IMR-90 (cell line): ENCODE measurements around the gene PXMP2. TPM values are rescaled to one million over a fixed set of nuclear protein-coding genes. Genes with fewer than 3 reads are reported as not detected.

Experiments used
- ATAC-seq: fragments of 200-7000 bp; cut with Tn5 transposase; 2 replicates; pipeline ENCODE4 v1.9.1; 2020; ENCODE audit warnings: low read depth, mild to moderate bottlenecking, moderate library complexity
- BruUV-seq: library from RNA; stranded (reverse); fragments of 400-500 nt; replicated peaks from 2 replicates; lab custom pipeline; 2021; lab: Mats Ljungman, UMichigan
- CTCF ChIA-PET: fragments of 300-600 bp; formaldehyde crosslinking; extraction: SDS; loops from one replicate; lab custom pipeline; 2021; ENCODE audit warnings: antibody characterized with exemption; lab: Yijun Ruan, JAX
- POLR2A ChIA-PET: fragments of 300-600 bp; sonication (Branson Sonifier 250); formaldehyde crosslinking; loops from one replicate; lab custom pipeline; 2022; ENCODE audit warnings: antibody characterized with exemption; ENCODE audit not compliant: unreplicated experiment; lab: Charles Lee
- DNase-seq: peaks from one replicate; pipeline ENCODE4 v3.0.0; 2013
- H2AFZ ChIP-seq: replicated peaks from 2 replicates; pipeline ENCODE3; 2013; ENCODE audit warnings: low read length, mild to moderate bottlenecking; ENCODE audit not compliant: poor library complexity
- H2AK5ac ChIP-seq: 2 replicates; pipeline ENCODE4 v1.6.1; 2013; ENCODE audit warnings: low read depth, low read length, inconsistent platforms
- H2AK9ac ChIP-seq: replicated peaks from 2 replicates; pipeline ENCODE3; 2013; ENCODE audit warnings: mild to moderate bottlenecking, low read depth, low read length, moderate library complexity; ENCODE audit not compliant: poor library complexity
- H2BK120ac ChIP-seq: 2 replicates; pipeline ENCODE4 v1.6.1; 2013; ENCODE audit warnings: low read depth, low read length, inconsistent platforms
- H2BK15ac ChIP-seq: 3 replicates; pipeline ENCODE4 v1.6.1; 2013; ENCODE audit warnings: low read depth, low read length, inconsistent platforms
- H2BK20ac ChIP-seq: 2 replicates; pipeline ENCODE4 v1.6.1; 2013; ENCODE audit warnings: low read depth, mild to moderate bottlenecking, inconsistent platforms, low read length, moderate library complexity
- H2BK5ac ChIP-seq: 2 replicates; pipeline ENCODE4 v1.6.1; 2013; ENCODE audit warnings: mild to moderate bottlenecking, low read depth, low read length, inconsistent platforms; ENCODE audit not compliant: poor library complexity, severe bottlenecking
- H3K14ac ChIP-seq: replicated peaks from 2 replicates; pipeline ENCODE4 v1.6.1; 2013; ENCODE audit warnings: low read depth, low read length, inconsistent platforms
- H3K18ac ChIP-seq: 2 replicates; pipeline ENCODE4 v1.6.1; 2013; ENCODE audit warnings: low read depth, low read length, control low read depth
- H3K23ac ChIP-seq: 2 replicates; pipeline ENCODE4 v1.6.1; 2013; ENCODE audit warnings: low read depth, low read length, inconsistent platforms
- H3K27ac ChIP-seq: 2 replicates; pipeline ENCODE4 v1.5.1; 2013; ENCODE audit warnings: mild to moderate bottlenecking, control low read depth, low read length; ENCODE audit not compliant: insufficient read depth
- H3K27me3 ChIP-seq: 2 replicates; pipeline ENCODE4 v1.6.1; 2013; ENCODE audit warnings: low read length; ENCODE audit not compliant: control insufficient read depth, insufficient read depth
- H3K36me3 ChIP-seq: 2 replicates; pipeline ENCODE4 v1.6.1; 2013; ENCODE audit warnings: low read length, mixed read lengths; ENCODE audit not compliant: control insufficient read depth, insufficient read depth
- H3K4ac ChIP-seq: 2 replicates; pipeline ENCODE4 v1.6.1; 2013; ENCODE audit warnings: low read depth, low read length, inconsistent platforms
- H3K4me1 ChIP-seq: 2 replicates; pipeline ENCODE4 v1.6.1; 2013; ENCODE audit warnings: low read length, mixed read lengths; ENCODE audit not compliant: control insufficient read depth, insufficient read depth
- H3K4me2 ChIP-seq: 2 replicates; pipeline ENCODE4 v1.6.1; 2013; ENCODE audit warnings: low read depth, mild to moderate bottlenecking, control low read depth, low read length, moderate library complexity
- H3K4me3 ChIP-seq: 2 replicates; pipeline ENCODE4 v1.5.1; 2013; ENCODE audit warnings: low read depth, mild to moderate bottlenecking, control low read depth, low read length, moderate library complexity; ENCODE audit not compliant: insufficient read depth
- H3K56ac ChIP-seq: 2 replicates; pipeline ENCODE4 v1.6.1; 2013; ENCODE audit warnings: low read length, inconsistent platforms; ENCODE audit not compliant: insufficient read depth; ENCODE audit errors: extremely low read depth
- H3K79me1 ChIP-seq, 2 experiments: 2 replicates each; pipeline ENCODE4 v1.6.1; 2013; ENCODE audit warnings: low read length in 2 of 2, inconsistent platforms in 1 of 2, low read depth in 1 of 2
- H3K9ac ChIP-seq: 2 replicates; pipeline ENCODE4 v1.6.1; 2013; ENCODE audit warnings: low read depth, low read length, control low read depth
- H3K9me1 ChIP-seq: 2 replicates; pipeline ENCODE4 v1.6.1; 2013; ENCODE audit warnings: low read length, inconsistent platforms; ENCODE audit not compliant: insufficient read depth
- H3K9me3 ChIP-seq: 2 replicates; pipeline ENCODE4 v1.6.1; 2013; ENCODE audit warnings: low read length; ENCODE audit not compliant: control insufficient read depth, insufficient read depth
- H4K20me1 ChIP-seq: 2 replicates; pipeline ENCODE4 v1.6.1; 2013; ENCODE audit warnings: low read length, inconsistent platforms; ENCODE audit not compliant: insufficient read depth
- H4K5ac ChIP-seq: 2 replicates; pipeline ENCODE4 v1.6.1; 2013; ENCODE audit warnings: mild to moderate bottlenecking, low read depth, low read length, control low read depth
- H4K8ac ChIP-seq, 2 experiments: 2 replicates each; pipeline ENCODE4 v1.6.1; 2013; ENCODE audit warnings: low read depth in 2 of 2, low read length in 2 of 2, control low read depth in 1 of 2, inconsistent platforms in 1 of 2
- H4K91ac ChIP-seq: 2 replicates; pipeline ENCODE4 v1.6.1; 2013; ENCODE audit warnings: low read depth, low read length, inconsistent platforms; ENCODE audit not compliant: insufficient read depth
- CHD1 ChIP-seq: IDR thresholded peaks from 2 replicates; pipeline ENCODE4 v1.6.1; 2012; ENCODE audit warnings: low read depth, low read length, improper control_type of control experiment
- MAZ ChIP-seq: IDR thresholded peaks from 2 replicates; pipeline ENCODE4 v1.6.1; 2012; ENCODE audit warnings: low read depth, mild to moderate bottlenecking, low read length, improper control_type of control experiment, moderate library complexity, borderline replicate concordance
- NFE2L2 ChIP-seq: fragments of 150-350 bp; IDR thresholded peaks from 2 replicates; pipeline ENCODE4 v1.6.1; 2016; ENCODE audit warnings: low read depth, mild to moderate bottlenecking, low read length
- POLR2A ChIP-seq: IDR thresholded peaks from 2 replicates; pipeline ENCODE4 v1.6.1; 2012; ENCODE audit warnings: mild to moderate bottlenecking, low read depth, low read length
- USF2 ChIP-seq: fragments of 150-350 bp; IDR thresholded peaks from 2 replicates; pipeline ENCODE4 v1.6.1; 2017; ENCODE audit warnings: mild to moderate bottlenecking, antibody characterized with exemption, low read length, low read depth
- WGBS, 2 experiments: methylation state at CpG; one replicate each; pipeline versions ENCODE4 v1.1.5 to v1.1.7; 2013; ENCODE audit warnings: missing lambda C conversion rate in 2 of 2; ENCODE audit not compliant: insufficient read length in 1 of 2; ENCODE audit errors: extremely low coverage in 2 of 2; 5-methylcytosine and 5-hydroxymethylcytosine counted together
- dilution Hi-C: fragments of 300-500 bp; cut with HindIII; formaldehyde crosslinking; loops from one replicate; pipeline ENCODE4 v1.14.3; 2018; ENCODE audit warnings: low sequenced_read_pairs; ENCODE audit not compliant: unreplicated experiment
- in situ Hi-C: fragments of 300-500 bp; cut with MboI; formaldehyde crosslinking; loops from 3 replicates; pipeline ENCODE4 v1.14.3; 2019; ENCODE audit warnings: low sequenced_read_pairs, inconsistent platforms, mixed read lengths
- intact Hi-C: fragments of 100-400 bp; cut with micrococcal nuclease; formaldehyde crosslinking; loops from 2 replicates; pipeline ENCODE4 v1.10.0; 2022
- polyA plus RNA-seq, 3 experiments: library from polyadenylated mRNA; depleted of rRNA; stranded (reverse); fragments of >200 nt; gene quantifications; 2 replicates each; pipeline ENCODE4 v1.2.3, GENCODE V29; 2012; ENCODE audit warnings: low replicate concordance in 1 of 3
- total RNA-seq: library from RNA; depleted of rRNA; stranded (reverse); fragments of >200 nt; gene quantifications from 2 replicates; pipeline ENCODE4 v1.2.3, GENCODE V29; 2012

Gene PXMP2
- total and polyA plus RNA-seq, 2 of the 4 experiments (the other 2 are of a cell fraction): 10.9 to 20.1 TPM

- H2BK5ac ChIP-seq: no peak overlapping the region
- intact Hi-C loops (loop anchor here (1.0 kb wide), 2 partner anchors 38 to 223 kb away; no protein-coding TSS in a partner anchor), dilution Hi-C loops (no loop called here), in situ Hi-C loops (no loop called here)
- peaks cover 7% of the 10 kb centered on the region; the same call in 1 of the 2 replicates for H4K20me1 ChIP-seq
- H3K9ac ChIP-seq: no peak overlapping the region
- no peaks in the 10 kb centered on the region for H3K9me3 ChIP-seq
- H2AFZ ChIP-seq: no peak overlapping the region
- H2BK20ac ChIP-seq: no peak overlapping the region
- no peaks in the 10 kb centered on the region for H3K79me1 ChIP-seq
- peaks cover 35% of the 10 kb centered on the region for H3K36me3 ChIP-seq
- no peaks in the 10 kb centered on the region for H3K4me1 ChIP-seq
- POLR2A ChIA-PET: no interaction called here
- ATAC-seq: no peak
- TF ChIP-seq POLR2A (no peak), USF2 (no peak), CHD1 (no peak), MAZ (no peak), NFE2L2 (no peak)
- H2BK120ac ChIP-seq: no peak overlapping the region
- no peak overlapping the region for H4K91ac ChIP-seq
- no peak for DNase-seq
- H3K18ac ChIP-seq: no peak overlapping the region
- no peak overlapping the region for H2AK5ac ChIP-seq
- no peak overlapping the region for H2BK15ac ChIP-seq
- no TSS peak for BruUV-seq
- no peak overlapping the region for H3K4me2 ChIP-seq
- CTCF ChIA-PET: interaction anchor here (1.3 kb wide), 1 partner anchor 23 kb away, joined by 11 read pairs; no protein-coding TSS in a partner anchor
- H3K14ac ChIP-seq: no peak overlapping the region
- 97% methylated on average over 9 of the region's 18 CpGs; no CpG with 5 or more reads in 1 of the 2 experiments for WGBS, 2 experiments
- no peak overlapping the region for H3K27ac ChIP-seq
- no peaks in the 10 kb centered on the region for H3K9me1 ChIP-seq
- no peak overlapping the region for H4K5ac ChIP-seq
- no peak overlapping the region for H3K4me3 ChIP-seq
- no peak overlapping the region for H3K56ac ChIP-seq
- peak overlapping the region; percentile 77 for H2AK9ac ChIP-seq
- no peak overlapping the region for H4K8ac ChIP-seq
- no peaks in the 10 kb centered on the region for H3K27me3 ChIP-seq
- H3K23ac ChIP-seq: no peak overlapping the region
- H3K4ac ChIP-seq: no peak overlapping the region
These were observed 49.6 kb upstream of the PXMP2 start for GRCh38 chr12:132637811-132638210.
